ENCODE data around the gene ALKAL2. TPM values are rescaled to one million over a fixed set of nuclear protein-coding genes. Genes with fewer than 3 reads are reported as not detected.
A peak's percentile ranks its signal among the peaks of the same experiment; 100 is the strongest.

The ALKAL2 gene
- total and polyA plus RNA-seq, 2 of the 13 experiments (the other 11 are each of a cell fraction or from before 2014, with no cell fraction given): 0.22 to 1.7 TPM

- TF ChIP-seq ZBTB40 (IDR thresholded peaks at IDR 0.05) (no peak), ZBTB40 (CRISPR knock-in tag; IDR thresholded peaks at IDR 0.05) (peak; percentile 92; the same call in 1 of the 2 replicates), STAG1 (CRISPR knock-in tag; IDR thresholded peaks at IDR 0.05) (peak; percentile 58), ZBTB10 (CRISPR knock-in tag; IDR thresholded peaks at IDR 0.05; ENCODE audit: borderline replicate concordance) (no peak; the same call in 1 of the 2 replicates), RNF219 (CRISPR knock-in tag; IDR thresholded peaks at IDR 0.05) (no peak), HMGXB3 (CRISPR knock-in tag; IDR thresholded peaks at IDR 0.05; ENCODE audit: borderline replicate concordance) (peak; percentile 94), NONO (IDR thresholded peaks at IDR 0.05) (no peak), NONO (CRISPR knock-in tag; conservative IDR thresholded peaks at IDR 0.05) (peak; percentile 99)
Measured at GRCh38 chr2:260507-261161, 27.3 kb downstream of the ALKAL2 start (continued).

Data from HepG2 (cell line).